SK-N-SH (cell line): ENCODE results near the gene TNNT2. TPM values are rescaled to one million over a fixed set of nuclear protein-coding genes. Genes with fewer than 3 reads are reported as not detected.

ENCODE experiments used
- CTCF ChIA-PET: fragments of 300-600, 350-600 bp; formaldehyde crosslinking; extraction: SDS; loops from one replicate; lab custom pipeline; 2021; lab: Yijun Ruan, JAX
- POLR2A ChIA-PET: fragments of 350-600 bp; sonication (Branson Sonifier 250); formaldehyde crosslinking; extraction: SDS; loops from one replicate; lab custom pipeline; 2020; ENCODE audit warnings: antibody characterized with exemption, inconsistent platforms; lab: Yijun Ruan, JAX
- DNase-seq: peaks from one replicate; pipeline ENCODE4 v3.0.0; 2012
- H2AFZ ChIP-seq: fragments of 200-600 bp; sonication (generic); 2 replicates; pipeline ENCODE4 v1.8.1; 2016; ENCODE audit warnings: antibody characterized with exemption, mild to moderate bottlenecking, low read depth
- H3F3A ChIP-seq: fragments of 200-600 bp; sonication (generic); replicated peaks from 2 replicates; pipeline ENCODE3; 2016; ENCODE audit warnings: antibody characterized with exemption, mild to moderate bottlenecking; ENCODE audit not compliant: insufficient read depth
- H3K27ac ChIP-seq, 2 experiments: fragments of 200-500 bp in 1 of 2; fragments of 200-600 bp in 1 of 2; sonication (Bioruptor generic) in 1 of 2; sonication (generic), shearing (Covaris generic) in 1 of 2; 2 replicates each; pipeline versions ENCODE4 v1.5.1 to v1.6.1; 2014 to 2016; ENCODE audit warnings: low read depth in 2 of 2, inconsistent platforms in 1 of 2, low read length in 1 of 2, mild to moderate bottlenecking in 1 of 2, mixed read lengths in 1 of 2
- H3K27me3 ChIP-seq: fragments of 200-600 bp; sonication (generic), shearing (Covaris generic); 2 replicates; pipeline ENCODE4 v1.6.1; 2016; ENCODE audit warnings: mixed run types; ENCODE audit not compliant: insufficient read depth
- H3K36me3 ChIP-seq, 2 experiments: fragments of 200-500 bp in 1 of 2; fragments of 200-600 bp in 1 of 2; sonication (Bioruptor generic) in 1 of 2; sonication (generic) in 1 of 2; replicated peaks in 1 of 2; 2 replicates each; pipeline versions ENCODE3 to v1.5.1; 2014 to 2016; ENCODE audit warnings: low read length in 1 of 2, mild to moderate bottlenecking in 1 of 2; ENCODE audit not compliant: insufficient read depth in 2 of 2, control insufficient read depth in 1 of 2
- H3K4me1 ChIP-seq, 2 experiments: fragments of 200-500 bp in 1 of 2; fragments of 200-600 bp in 1 of 2; sonication (Bioruptor generic) in 1 of 2; sonication (generic), shearing (Covaris generic) in 1 of 2; 2 replicates each; pipeline versions ENCODE4 v1.5.1 to v1.6.1; 2014 to 2016; ENCODE audit warnings: low read depth in 1 of 2, low read length in 1 of 2, mixed run types in 1 of 2; ENCODE audit not compliant: insufficient read depth in 2 of 2, control insufficient read depth in 1 of 2
- H3K4me2 ChIP-seq: fragments of 200-600 bp; sonication (generic), shearing (Covaris generic); 2 replicates; pipeline ENCODE4 v1.6.1; 2017; ENCODE audit warnings: mixed run types
- H3K4me3 ChIP-seq, 2 experiments: fragments of 200-500 bp in 1 of 2; fragments of 200-600 bp in 1 of 2; sonication (Bioruptor generic) in 1 of 2; sonication (generic), shearing (Covaris generic) in 1 of 2; 2 replicates each; pipeline versions ENCODE4 v1.5.1 to v1.8.1; 2014 to 2016; ENCODE audit warnings: low read depth in 2 of 2, inconsistent platforms in 1 of 2, low read length in 1 of 2, mild to moderate bottlenecking in 1 of 2, mixed read lengths in 1 of 2, moderate library complexity in 1 of 2
- H3K79me2 ChIP-seq: fragments of 200-600 bp; sonication (generic); 2 replicates; pipeline ENCODE4 v1.8.1; 2017; ENCODE audit warnings: mild to moderate bottlenecking; ENCODE audit not compliant: insufficient read depth
- H3K9ac ChIP-seq: fragments of 200-600 bp; sonication (generic); 2 replicates; pipeline ENCODE4 v1.6.1; 2017; ENCODE audit warnings: mixed run types
- H3K9me2 ChIP-seq: fragments of 200-600 bp; sonication (generic); 2 replicates; pipeline ENCODE4 v1.6.1; 2017; ENCODE audit warnings: mixed run types
- H3K9me3 ChIP-seq: fragments of 200-600 bp; sonication (generic); 2 replicates; pipeline ENCODE4 v1.6.1; 2017; ENCODE audit warnings: mixed run types, mild to moderate bottlenecking, moderate library complexity
- H4K20me1 ChIP-seq: fragments of 200-600 bp; sonication (generic); 2 replicates; pipeline ENCODE4 v1.6.1; 2017; ENCODE audit warnings: mild to moderate bottlenecking, mixed run types; ENCODE audit not compliant: insufficient read depth
- EP300 ChIP-seq, 2 experiments: IDR thresholded peaks; 2 replicates each; pipeline versions ENCODE4 v1.4.0 to v1.6.1; 2012; ENCODE audit warnings: borderline replicate concordance in 1 of 2, low read depth in 1 of 2, low read length in 1 of 2
- EZH2phosphoT487 ChIP-seq: fragments of 200-600 bp; sonication (generic); IDR thresholded peaks from 2 replicates; pipeline ENCODE4 v1.6.1; 2017; ENCODE audit warnings: low read depth, mixed run types, mild to moderate bottlenecking, antibody characterized with exemption, moderate library complexity, borderline replicate concordance
- FOXJ3 ChIP-seq: sonication (generic); formaldehyde crosslinking; IDR thresholded peaks from 2 replicates; pipeline ENCODE4 v1.5.1; 2020; ENCODE audit warnings: mild to moderate bottlenecking, missing genetic modification reagents
- FOXM1 ChIP-seq: IDR thresholded peaks from 2 replicates; pipeline ENCODE4 v1.4.0; 2012; ENCODE audit warnings: low read depth, mild to moderate bottlenecking
- GABPA ChIP-seq: IDR thresholded peaks from 2 replicates; pipeline ENCODE4 v1.4.0; 2012; ENCODE audit warnings: low read depth, mild to moderate bottlenecking
- JUND ChIP-seq: IDR thresholded peaks from 2 replicates; pipeline ENCODE4 v1.4.0; 2012
- MXI1 ChIP-seq: IDR thresholded peaks from 2 replicates; pipeline ENCODE4 v1.6.1; 2012; ENCODE audit warnings: mild to moderate bottlenecking, low read depth, low read length, improper control_type of control experiment
- NFIC ChIP-seq: IDR thresholded peaks from 2 replicates; pipeline ENCODE4 v1.4.0; 2012; ENCODE audit warnings: borderline replicate concordance
- RAD21 ChIP-seq: IDR thresholded peaks from 2 replicates; pipeline ENCODE4 v1.6.1; 2012; ENCODE audit warnings: mild to moderate bottlenecking, low read length
- RCOR1 ChIP-seq: fragments of 150-350 bp; IDR thresholded peaks from 2 replicates; pipeline ENCODE4 v1.6.1; 2017; ENCODE audit warnings: antibody characterized with exemption, low read length
- TCF12 ChIP-seq: IDR thresholded peaks from 2 replicates; pipeline ENCODE4 v1.4.0; 2012
- YY1 ChIP-seq: IDR thresholded peaks from 2 replicates; pipeline ENCODE4 v1.4.0; 2012; ENCODE audit warnings: low read depth, mild to moderate bottlenecking
- WGBS: methylation state at CpG from one replicate; pipeline ENCODE4 v1.1.6; 2017; ENCODE audit warnings: low lambda C conversion rate; 5-methylcytosine and 5-hydroxymethylcytosine counted together
- polyA plus RNA-seq, 3 experiments: library from polyadenylated mRNA; depleted of rRNA; stranded (reverse); fragments of >200 nt; gene quantifications; 2 replicates each; pipeline ENCODE4 v1.2.3, GENCODE V29; 2012
- TF ChIP-seq, protein P1 (sequence below): fragments of 150-350 bp; IDR thresholded peaks from 2 replicates; pipeline ENCODE4 v1.6.1; 2016; ENCODE audit warnings: mild to moderate bottlenecking, low read depth, low read length
- TF ChIP-seq, protein P2 (sequence below): IDR thresholded peaks from 2 replicates; pipeline ENCODE4 v1.4.0; 2012; ENCODE audit warnings: low read depth, borderline replicate concordance
- TF ChIP-seq, protein P3 (sequence below): IDR thresholded peaks from 2 replicates; pipeline ENCODE4 v1.4.0; 2012; ENCODE audit warnings: low read depth
- TF ChIP-seq, protein P4 (sequence below): IDR thresholded peaks from 2 replicates; pipeline ENCODE4 v1.6.1; 2012; ENCODE audit warnings: mild to moderate bottlenecking, low read depth, low read length, moderate library complexity

TNNT2 gene
- polyA plus RNA-seq, 1 of the 3 experiments (the other 2 are of a cell fraction): 0.33 TPM

DNA sequence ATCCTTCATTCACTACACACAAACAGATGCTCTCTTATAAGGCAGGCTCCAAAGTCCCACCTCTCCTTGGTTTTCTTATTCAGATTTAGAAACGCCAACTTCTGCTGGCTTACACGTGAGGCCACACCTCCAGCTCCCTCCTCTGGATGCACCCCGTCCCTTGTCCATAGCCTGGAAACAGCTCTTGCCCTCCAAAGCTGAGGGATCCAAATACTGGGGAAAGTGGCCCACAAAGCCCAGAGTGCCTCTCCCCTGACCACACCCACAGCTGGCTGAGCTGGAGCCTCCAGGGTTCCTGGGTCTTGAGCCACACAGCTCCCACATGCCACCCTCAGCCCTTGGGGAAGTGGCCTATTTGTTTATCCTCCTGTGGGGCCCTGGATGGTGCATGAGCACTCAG, 17.1 kb upstream of the TNNT2 start (continued):
- TF ChIP-seq EP300 (IDR thresholded peaks at IDR 0.05; ENCODE audit: borderline replicate concordance in 1 of 2, low read depth in 1 of 2, low read length in 1 of 2): no peak

DNA sequence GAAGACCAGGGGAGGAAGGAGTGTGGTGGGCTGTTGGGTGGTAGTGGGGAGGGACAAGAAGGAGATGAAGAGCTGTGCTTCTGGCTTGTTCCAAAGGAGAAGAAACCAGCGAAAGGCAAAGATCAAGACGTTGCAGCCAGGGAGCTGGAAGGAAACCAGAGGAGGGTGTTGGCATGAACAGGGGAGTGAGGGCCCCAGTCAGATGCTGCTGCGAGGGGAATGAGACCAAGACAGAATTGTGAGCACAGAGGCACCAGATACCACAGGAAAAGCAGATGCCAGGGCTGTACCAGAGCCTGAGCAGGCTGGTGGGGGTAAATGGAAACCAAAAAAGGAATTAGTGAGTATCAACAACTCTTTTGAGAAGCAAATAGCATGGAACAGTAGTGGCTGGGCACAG, 15.6 kb upstream of the TNNT2 start:
- no peaks in the 10 kb centered on the region for H3F3A ChIP-seq
- no peak overlapping the region for H3K27ac ChIP-seq
- 72% methylated on average over 3 of the region's 3 CpGs for WGBS
- peaks cover 0 to 9% of the 10 kb centered on the region in 2 experiments; a peak in 1 of 4 replicates for H3K4me1 ChIP-seq
- CTCF ChIA-PET: interaction anchor here (0.9 to 1.9 kb wide), 5 partner anchors 16 to 120 kb away, joined by 3 to 7 read pairs (median 4); no protein-coding TSS in a partner anchor
- no peaks in the 10 kb centered on the region for H3K9me2 ChIP-seq
- H3K79me2 ChIP-seq: no peaks in the 10 kb centered on the region
- H3K4me3 ChIP-seq: no peak overlapping the region
- H2AFZ ChIP-seq: no peak overlapping the region
- no peak overlapping the region for H3K4me2 ChIP-seq
- no peak overlapping the region for H3K9ac ChIP-seq
- DNase-seq: no peak
- H4K20me1 ChIP-seq: no peaks in the 10 kb centered on the region
- H3K9me3 ChIP-seq: no peaks in the 10 kb centered on the region
- TF ChIP-seq, protein P1, sequence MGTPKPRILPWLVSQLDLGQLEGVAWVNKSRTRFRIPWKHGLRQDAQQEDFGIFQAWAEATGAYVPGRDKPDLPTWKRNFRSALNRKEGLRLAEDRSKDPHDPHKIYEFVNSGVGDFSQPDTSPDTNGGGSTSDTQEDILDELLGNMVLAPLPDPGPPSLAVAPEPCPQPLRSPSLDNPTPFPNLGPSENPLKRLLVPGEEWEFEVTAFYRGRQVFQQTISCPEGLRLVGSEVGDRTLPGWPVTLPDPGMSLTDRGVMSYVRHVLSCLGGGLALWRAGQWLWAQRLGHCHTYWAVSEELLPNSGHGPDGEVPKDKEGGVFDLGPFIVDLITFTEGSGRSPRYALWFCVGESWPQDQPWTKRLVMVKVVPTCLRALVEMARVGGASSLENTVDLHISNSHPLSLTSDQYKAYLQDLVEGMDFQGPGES: no peak
- TF ChIP-seq GABPA (no peak), RCOR1 (no peak), RAD21 (no peak), FOXM1 (no peak), EP300 (IDR thresholded peaks at IDR 0.05; ENCODE audit: borderline replicate concordance in 1 of 2, low read depth in 1 of 2, low read length in 1 of 2) (no peak), TCF12 (no peak), YY1 (no peak), MXI1 (no peak)
- TF ChIP-seq, protein P2, sequence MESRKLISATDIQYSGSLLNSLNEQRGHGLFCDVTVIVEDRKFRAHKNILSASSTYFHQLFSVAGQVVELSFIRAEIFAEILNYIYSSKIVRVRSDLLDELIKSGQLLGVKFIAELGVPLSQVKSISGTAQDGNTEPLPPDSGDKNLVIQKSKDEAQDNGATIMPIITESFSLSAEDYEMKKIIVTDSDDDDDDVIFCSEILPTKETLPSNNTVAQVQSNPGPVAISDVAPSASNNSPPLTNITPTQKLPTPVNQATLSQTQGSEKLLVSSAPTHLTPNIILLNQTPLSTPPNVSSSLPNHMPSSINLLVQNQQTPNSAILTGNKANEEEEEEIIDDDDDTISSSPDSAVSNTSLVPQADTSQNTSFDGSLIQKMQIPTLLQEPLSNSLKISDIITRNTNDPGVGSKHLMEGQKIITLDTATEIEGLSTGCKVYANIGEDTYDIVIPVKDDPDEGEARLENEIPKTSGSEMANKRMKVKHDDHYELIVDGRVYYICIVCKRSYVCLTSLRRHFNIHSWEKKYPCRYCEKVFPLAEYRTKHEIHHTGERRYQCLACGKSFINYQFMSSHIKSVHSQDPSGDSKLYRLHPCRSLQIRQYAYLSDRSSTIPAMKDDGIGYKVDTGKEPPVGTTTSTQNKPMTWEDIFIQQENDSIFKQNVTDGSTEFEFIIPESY: no peak
- no peaks in the 10 kb centered on the region for H3K36me3 ChIP-seq
- H3K27me3 ChIP-seq: no peaks in the 10 kb centered on the region
- POLR2A ChIA-PET: interaction anchor here (0.6 to 0.7 kb wide), 2 partner anchors 11 to 24 kb away, joined by 3 read pairs; no protein-coding TSS in a partner anchor

DNA sequence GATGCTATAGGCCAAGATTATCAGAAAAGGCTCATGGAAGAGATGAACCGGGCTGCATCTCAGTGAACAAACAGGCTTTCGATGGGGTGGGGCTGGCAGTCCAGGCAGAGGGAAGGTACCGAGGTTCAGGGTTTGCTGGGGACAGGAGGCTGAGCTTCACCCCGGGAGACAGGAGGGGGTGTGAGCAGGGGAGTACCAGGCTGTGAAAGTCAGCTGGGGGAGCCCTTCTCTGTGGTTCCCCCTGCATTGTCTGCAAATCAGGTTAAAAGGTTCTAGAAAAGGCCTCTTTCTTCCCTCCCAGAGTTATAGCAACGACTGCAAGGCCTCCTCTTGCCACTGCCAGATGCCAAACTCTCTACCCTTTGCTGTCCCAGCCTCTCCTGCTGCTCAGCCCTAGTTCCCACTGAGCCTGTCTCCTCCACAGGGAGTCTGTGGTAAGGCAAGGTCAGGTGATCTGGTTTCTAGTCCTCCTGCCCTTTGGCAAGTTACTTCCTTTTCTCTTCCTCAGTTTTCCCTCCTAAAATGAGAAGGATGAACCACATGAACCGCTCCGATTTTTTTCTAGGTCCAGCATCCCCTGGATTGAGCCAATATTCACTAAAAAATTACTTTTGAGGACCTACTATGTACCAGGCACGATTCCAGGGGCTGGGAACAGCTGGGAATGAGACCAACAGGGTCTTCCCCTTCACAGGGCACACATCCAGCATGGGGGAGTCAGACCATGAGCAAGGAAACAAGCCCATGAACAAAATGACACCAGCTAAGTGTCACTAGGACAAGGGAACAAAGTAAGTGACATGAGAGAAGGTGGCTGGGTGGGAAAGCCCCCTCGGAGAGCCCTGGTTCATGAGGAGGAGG, 14.4 kb upstream of the TNNT2 start:
- no peak overlapping the region for H3K4me2 ChIP-seq
- H3F3A ChIP-seq: no peaks in the 10 kb centered on the region
- CTCF ChIA-PET: interaction anchor here (0.7 to 1.7 kb wide), 5 partner anchors 10 to 83 kb away, joined by 3 to 7 read pairs (median 4); no protein-coding TSS in a partner anchor
- POLR2A ChIA-PET: no interaction called here
- H3K27me3 ChIP-seq: no peaks in the 10 kb centered on the region
- WGBS: 55% methylated on average over 9 of the region's 9 CpGs
- no peak overlapping the region for H3K4me3 ChIP-seq
- no peak overlapping the region for H3K27ac ChIP-seq
- no peaks in the 10 kb centered on the region for H3K79me2 ChIP-seq
- H4K20me1 ChIP-seq: no peaks in the 10 kb centered on the region
- no peak for DNase-seq
- H3K9ac ChIP-seq: no peak overlapping the region
- H3K36me3 ChIP-seq: no peaks in the 10 kb centered on the region
- H2AFZ ChIP-seq: no peak overlapping the region
- no peaks in the 10 kb centered on the region for H3K9me3 ChIP-seq
- peaks cover 0 to 5% of the 10 kb centered on the region in 2 experiments; a peak in 1 of 4 replicates for H3K4me1 ChIP-seq
- H3K9me2 ChIP-seq: no peaks in the 10 kb centered on the region
- TF ChIP-seq FOXJ3 (CRISPR knock-in tag) (no peak), EZH2phosphoT487 (no peak), NFIC (no peak), TCF12 (no peak), JUND (no peak)
- TF ChIP-seq, protein P3, sequence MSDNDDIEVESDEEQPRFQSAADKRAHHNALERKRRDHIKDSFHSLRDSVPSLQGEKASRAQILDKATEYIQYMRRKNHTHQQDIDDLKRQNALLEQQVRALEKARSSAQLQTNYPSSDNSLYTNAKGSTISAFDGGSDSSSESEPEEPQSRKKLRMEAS: no peak
- TF ChIP-seq, protein P4, sequence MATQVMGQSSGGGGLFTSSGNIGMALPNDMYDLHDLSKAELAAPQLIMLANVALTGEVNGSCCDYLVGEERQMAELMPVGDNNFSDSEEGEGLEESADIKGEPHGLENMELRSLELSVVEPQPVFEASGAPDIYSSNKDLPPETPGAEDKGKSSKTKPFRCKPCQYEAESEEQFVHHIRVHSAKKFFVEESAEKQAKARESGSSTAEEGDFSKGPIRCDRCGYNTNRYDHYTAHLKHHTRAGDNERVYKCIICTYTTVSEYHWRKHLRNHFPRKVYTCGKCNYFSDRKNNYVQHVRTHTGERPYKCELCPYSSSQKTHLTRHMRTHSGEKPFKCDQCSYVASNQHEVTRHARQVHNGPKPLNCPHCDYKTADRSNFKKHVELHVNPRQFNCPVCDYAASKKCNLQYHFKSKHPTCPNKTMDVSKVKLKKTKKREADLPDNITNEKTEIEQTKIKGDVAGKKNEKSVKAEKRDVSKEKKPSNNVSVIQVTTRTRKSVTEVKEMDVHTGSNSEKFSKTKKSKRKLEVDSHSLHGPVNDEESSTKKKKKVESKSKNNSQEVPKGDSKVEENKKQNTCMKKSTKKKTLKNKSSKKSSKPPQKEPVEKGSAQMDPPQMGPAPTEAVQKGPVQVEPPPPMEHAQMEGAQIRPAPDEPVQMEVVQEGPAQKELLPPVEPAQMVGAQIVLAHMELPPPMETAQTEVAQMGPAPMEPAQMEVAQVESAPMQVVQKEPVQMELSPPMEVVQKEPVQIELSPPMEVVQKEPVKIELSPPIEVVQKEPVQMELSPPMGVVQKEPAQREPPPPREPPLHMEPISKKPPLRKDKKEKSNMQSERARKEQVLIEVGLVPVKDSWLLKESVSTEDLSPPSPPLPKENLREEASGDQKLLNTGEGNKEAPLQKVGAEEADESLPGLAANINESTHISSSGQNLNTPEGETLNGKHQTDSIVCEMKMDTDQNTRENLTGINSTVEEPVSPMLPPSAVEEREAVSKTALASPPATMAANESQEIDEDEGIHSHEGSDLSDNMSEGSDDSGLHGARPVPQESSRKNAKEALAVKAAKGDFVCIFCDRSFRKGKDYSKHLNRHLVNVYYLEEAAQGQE: no peak
